Stimulated activated CD4-positive, alpha-beta T cell treated with anti-CD3 and anti-CD28 coated beads, Interleukin-12 subunit alpha, Interleukin-12 subunit beta, amount 100 ng/mL, for 48 hours (primary cell): ENCODE data around the gene RNU4-1.

Experiments
- DNase-seq, 3 donors: peaks; one replicate each; pipeline ENCODE4 v3.0.0-alpha.2; 2020; ENCODE audit warnings: low read depth in 2 of 3, low spot score in 1 of 3

Gene RNU4-1

GRCh38 chr12:120290609-120291305 lies 2.3 kb downstream of the RNU4-1 start:
- DNase-seq, result peak; percentile 16 to 33 (median 32)

- no peak for DNase-seq
These were observed 5.5 kb downstream of the RNU4-1 start for GRCh38 chr12:120287491-120287890.

GRCh38 chr12:120286768-120287490 lies 6.1 kb downstream of the RNU4-1 start:
- DNase-seq, result no peak

GRCh38 chr12:120284381-120284780 lies 8.7 kb downstream of the RNU4-1 start:
- no peak for DNase-seq

GRCh38 chr12:120283318-120283717 lies 9.7 kb downstream of the RNU4-1 start:
- DNase-seq, result no peak

GRCh38 chr12:120278137-120279069 lies 14.6 kb downstream of the RNU4-1 start:
- no peak for DNase-seq

- DNase-seq, result no peak
These were observed 16.3 kb downstream of the RNU4-1 start for GRCh38 chr12:120276734-120277133.

GRCh38 chr12:120267736-120268135 lies 25.3 kb downstream of the RNU4-1 start:
- DNase-seq, result no peak

GRCh38 chr12:120266180-120266870 lies 26.7 kb downstream of the RNU4-1 start:
- no peak for DNase-seq

GRCh38 chr12:120265473-120266179 lies 27.4 kb downstream of the RNU4-1 start, which contains the start of gene PXN:
Gene PXN, minus strand, starts transcription at chr12:120265730. Its CDS starts 101 bp downstream, at chr12:120265629.
- DNase-seq, result peak; percentile 76 to 87 (median 83)

- DNase-seq, result no peak
These were observed 28.0 kb downstream of the RNU4-1 start for GRCh38 chr12:120264904-120265472.

- DNase-seq, result no peak
These were observed 28.7 kb downstream of the RNU4-1 start for GRCh38 chr12:120264086-120264903.

GRCh38 chr12:120263748-120264085 lies 29.3 kb downstream of the RNU4-1 start:
- DNase-seq, result no peak

- no peak for DNase-seq
These were observed 29.9 kb downstream of the RNU4-1 start for GRCh38 chr12:120262852-120263747.

GRCh38 chr12:120261951-120262851 lies 30.8 kb downstream of the RNU4-1 start:
- DNase-seq, result no peak

- DNase-seq, result no peak
These were observed 32.4 kb downstream of the RNU4-1 start for GRCh38 chr12:120260607-120261006.
